WTC11 (cell line): Measurements from ENCODE around the gene MINDY1. TPM values are rescaled to one million over a fixed set of nuclear protein-coding genes. Genes with fewer than 3 reads are reported as not detected.

ENCODE experiments used
- ATAC-seq: fragments of 200-7000 bp; cut with Tn5 transposase; 2 replicates; pipeline ENCODE4 v1.10.0; 2021; ENCODE audit warnings: mild to moderate bottlenecking, moderate library complexity
- CTCF ChIA-PET: fragments of 300-600 bp; sonication (Branson Sonifier 250); formaldehyde crosslinking; loops from one replicate; lab custom pipeline; 2021; ENCODE audit warnings: antibody characterized with exemption; lab: Charles Lee
- POLR2A ChIA-PET: fragments of 350-600 bp; sonication (Branson Sonifier 250); formaldehyde crosslinking; loops from one replicate; lab custom pipeline; 2021; ENCODE audit warnings: antibody characterized with exemption; lab: Charles Lee
- DNase-seq: peaks from one replicate; pipeline ENCODE4 v3.0.0; 2021; ENCODE audit warnings: low spot score
- H3K27ac Mint-ChIP-seq: 2 replicates; pipeline ENCODE4 v1.8.0; 2021; ENCODE audit warnings: mixed read lengths
- H3K27me3 Mint-ChIP-seq: 2 replicates; pipeline ENCODE4 v1.8.0; 2021; ENCODE audit warnings: low read depth, mild to moderate bottlenecking, moderate library complexity, mixed read lengths
- H3K36me3 Mint-ChIP-seq: 2 replicates; pipeline ENCODE4 v1.8.0; 2021; ENCODE audit warnings: mixed read lengths
- H3K4me1 Mint-ChIP-seq: 2 replicates; pipeline ENCODE4 v1.8.0; 2022; ENCODE audit warnings: mixed read lengths
- H3K4me3 Mint-ChIP-seq: 2 replicates; pipeline ENCODE4 v1.8.0; 2021; ENCODE audit warnings: mild to moderate bottlenecking, moderate library complexity, mixed read lengths
- H3K9me3 Mint-ChIP-seq: 2 replicates; pipeline ENCODE4 v1.8.0; 2021; ENCODE audit warnings: mixed read lengths
- FOXK1 ChIP-seq: sonication (generic); formaldehyde crosslinking; IDR thresholded peaks from 2 replicates; pipeline ENCODE4 v1.8.0; 2022; ENCODE audit warnings: mild to moderate bottlenecking, moderate library complexity, missing genetic modification reagents
- GTF2I ChIP-seq: fragments of 250-450 bp; sonication (Bioruptor Pico); conservative IDR thresholded peaks from 2 replicates; pipeline ENCODE4 v1.4.0; 2021; ENCODE audit warnings: mild to moderate bottlenecking
- SMAD3 ChIP-seq: sonication (generic); formaldehyde crosslinking; IDR thresholded peaks from 2 replicates; pipeline ENCODE4 v1.8.0; 2022; ENCODE audit warnings: missing genetic modification reagents, mild to moderate bottlenecking, borderline replicate concordance
- TP53 ChIP-seq: sonication (generic); formaldehyde crosslinking; IDR thresholded peaks from 2 replicates; pipeline ENCODE4 v1.8.1; 2023; ENCODE audit warnings: mild to moderate bottlenecking, missing genetic modification reagents
- ZNF263 ChIP-seq: sonication (generic); formaldehyde crosslinking; IDR thresholded peaks from 2 replicates; pipeline ENCODE4 v1.8.1; 2022; ENCODE audit warnings: low read depth, mild to moderate bottlenecking, moderate library complexity, missing genetic modification reagents
- ZNF396 ChIP-seq: fragments of 250-450 bp; sonication (Bioruptor Pico); IDR thresholded peaks from 2 replicates; pipeline ENCODE4 v1.8.0; 2021; ENCODE audit warnings: mild to moderate bottlenecking, moderate library complexity, borderline replicate concordance
- total RNA-seq: library from RNA; stranded (reverse); gene quantifications from 3 replicates; pipeline ENCODE4 v1.2.3, GENCODE V29; 2021
- TF ChIP-seq, protein P1 (sequence below): sonication (generic); formaldehyde crosslinking; IDR thresholded peaks from 2 replicates; pipeline ENCODE4 v1.8.0; 2022; ENCODE audit warnings: missing genetic modification reagents
- TF ChIP-seq, protein P2 (sequence below): fragments of 250-450 bp; sonication (Bioruptor Pico); IDR thresholded peaks from 2 replicates; pipeline ENCODE4 v1.9.0; 2021; ENCODE audit warnings: mild to moderate bottlenecking, borderline replicate concordance
- TF ChIP-seq, protein P3 (sequence below): sonication (generic); formaldehyde crosslinking; conservative IDR thresholded peaks from 2 replicates; pipeline ENCODE4 v1.8.1; 2023; ENCODE audit warnings: mild to moderate bottlenecking, low read depth, missing genetic modification reagents, moderate library complexity
- TF ChIP-seq, protein P4 (sequence below): fragments of 250-450 bp; sonication (Bioruptor Pico); conservative IDR thresholded peaks from 2 replicates; pipeline ENCODE4 v1.9.0; 2021; ENCODE audit warnings: mild to moderate bottlenecking

MINDY1 gene
- total RNA-seq, 1 experiment from 2014 or later, result 10.1 TPM

DNA sequence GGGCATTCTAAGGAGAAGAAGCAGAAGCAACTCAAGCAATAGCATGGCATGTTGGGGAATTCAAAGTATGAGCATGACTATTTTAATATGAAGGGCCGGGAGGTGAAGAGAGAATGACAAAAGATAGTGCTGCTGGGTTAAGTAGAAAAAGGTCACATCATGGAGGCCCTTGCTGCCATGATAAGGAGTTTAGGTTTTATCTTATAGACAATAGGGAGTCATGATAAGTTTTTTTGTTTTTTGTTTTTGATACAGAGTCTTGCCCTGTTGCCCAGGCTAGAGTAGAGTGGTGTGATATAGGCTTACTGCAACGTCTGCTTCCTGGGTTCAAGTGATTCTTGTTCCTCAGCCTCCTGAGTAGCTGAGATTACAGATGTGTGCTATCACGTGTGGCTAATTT lies 32.8 kb upstream of the MINDY1 start (continued):
- no peak for TF ChIP-seq SMAD3 (CRISPR knock-in tag)
- no peak for TF ChIP-seq TP53 (CRISPR knock-in tag)

DNA sequence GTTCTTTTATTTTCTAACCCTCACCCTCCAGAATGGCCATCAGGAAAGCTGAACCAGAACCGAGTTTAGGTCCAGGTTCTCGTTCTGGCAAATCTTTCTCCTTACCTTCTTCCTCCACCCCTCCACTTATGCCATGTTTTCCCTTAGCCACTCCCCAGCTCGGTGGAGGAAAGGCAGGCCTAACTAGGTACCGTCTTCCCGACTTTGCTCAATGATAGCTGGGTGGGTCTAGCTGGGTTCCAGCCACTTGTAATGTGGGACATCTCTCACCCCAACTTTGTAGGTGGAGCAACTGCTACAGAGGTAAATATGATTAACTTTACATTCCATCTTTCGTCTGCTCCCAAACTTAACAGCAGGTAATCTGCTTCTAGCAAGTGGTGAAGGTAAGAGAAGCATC lies 30.3 kb upstream of the MINDY1 start:
- ATAC-seq (no peak), DNase-seq (no peak)
- ChIA-PET POLR2A (interaction anchor here (1.1 kb wide), 1 partner anchor 11 kb away, joined by 5 read pairs; no protein-coding TSS in a partner anchor), CTCF (interaction anchor here (0.6 to 2.2 kb wide), 8 partner anchors 11 to 822 kb away, joined by 3 to 16 read pairs (median 4); partner anchors contain the start of genes C1orf56, CDC42SE1, GABPB2 and MINDY1)
- H3K9me3 Mint-ChIP-seq, result no peaks in the 10 kb centered on the region
- TF ChIP-seq, protein P1, sequence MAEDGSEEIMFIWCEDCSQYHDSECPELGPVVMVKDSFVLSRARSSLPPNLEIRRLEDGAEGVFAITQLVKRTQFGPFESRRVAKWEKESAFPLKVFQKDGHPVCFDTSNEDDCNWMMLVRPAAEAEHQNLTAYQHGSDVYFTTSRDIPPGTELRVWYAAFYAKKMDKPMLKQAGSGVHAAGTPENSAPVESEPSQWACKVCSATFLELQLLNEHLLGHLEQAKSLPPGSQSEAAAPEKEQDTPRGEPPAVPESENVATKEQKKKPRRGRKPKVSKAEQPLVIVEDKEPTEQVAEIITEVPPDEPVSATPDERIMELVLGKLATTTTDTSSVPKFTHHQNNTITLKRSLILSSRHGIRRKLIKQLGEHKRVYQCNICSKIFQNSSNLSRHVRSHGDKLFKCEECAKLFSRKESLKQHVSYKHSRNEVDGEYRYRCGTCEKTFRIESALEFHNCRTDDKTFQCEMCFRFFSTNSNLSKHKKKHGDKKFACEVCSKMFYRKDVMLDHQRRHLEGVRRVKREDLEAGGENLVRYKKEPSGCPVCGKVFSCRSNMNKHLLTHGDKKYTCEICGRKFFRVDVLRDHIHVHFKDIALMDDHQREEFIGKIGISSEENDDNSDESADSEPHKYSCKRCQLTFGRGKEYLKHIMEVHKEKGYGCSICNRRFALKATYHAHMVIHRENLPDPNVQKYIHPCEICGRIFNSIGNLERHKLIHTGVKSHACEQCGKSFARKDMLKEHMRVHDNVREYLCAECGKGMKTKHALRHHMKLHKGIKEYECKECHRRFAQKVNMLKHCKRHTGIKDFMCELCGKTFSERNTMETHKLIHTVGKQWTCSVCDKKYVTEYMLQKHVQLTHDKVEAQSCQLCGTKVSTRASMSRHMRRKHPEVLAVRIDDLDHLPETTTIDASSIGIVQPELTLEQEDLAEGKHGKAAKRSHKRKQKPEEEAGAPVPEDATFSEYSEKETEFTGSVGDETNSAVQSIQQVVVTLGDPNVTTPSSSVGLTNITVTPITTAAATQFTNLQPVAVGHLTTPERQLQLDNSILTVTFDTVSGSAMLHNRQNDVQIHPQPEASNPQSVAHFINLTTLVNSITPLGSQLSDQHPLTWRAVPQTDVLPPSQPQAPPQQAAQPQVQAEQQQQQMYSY, result peak; percentile 30
- TF ChIP-seq, protein P2, sequence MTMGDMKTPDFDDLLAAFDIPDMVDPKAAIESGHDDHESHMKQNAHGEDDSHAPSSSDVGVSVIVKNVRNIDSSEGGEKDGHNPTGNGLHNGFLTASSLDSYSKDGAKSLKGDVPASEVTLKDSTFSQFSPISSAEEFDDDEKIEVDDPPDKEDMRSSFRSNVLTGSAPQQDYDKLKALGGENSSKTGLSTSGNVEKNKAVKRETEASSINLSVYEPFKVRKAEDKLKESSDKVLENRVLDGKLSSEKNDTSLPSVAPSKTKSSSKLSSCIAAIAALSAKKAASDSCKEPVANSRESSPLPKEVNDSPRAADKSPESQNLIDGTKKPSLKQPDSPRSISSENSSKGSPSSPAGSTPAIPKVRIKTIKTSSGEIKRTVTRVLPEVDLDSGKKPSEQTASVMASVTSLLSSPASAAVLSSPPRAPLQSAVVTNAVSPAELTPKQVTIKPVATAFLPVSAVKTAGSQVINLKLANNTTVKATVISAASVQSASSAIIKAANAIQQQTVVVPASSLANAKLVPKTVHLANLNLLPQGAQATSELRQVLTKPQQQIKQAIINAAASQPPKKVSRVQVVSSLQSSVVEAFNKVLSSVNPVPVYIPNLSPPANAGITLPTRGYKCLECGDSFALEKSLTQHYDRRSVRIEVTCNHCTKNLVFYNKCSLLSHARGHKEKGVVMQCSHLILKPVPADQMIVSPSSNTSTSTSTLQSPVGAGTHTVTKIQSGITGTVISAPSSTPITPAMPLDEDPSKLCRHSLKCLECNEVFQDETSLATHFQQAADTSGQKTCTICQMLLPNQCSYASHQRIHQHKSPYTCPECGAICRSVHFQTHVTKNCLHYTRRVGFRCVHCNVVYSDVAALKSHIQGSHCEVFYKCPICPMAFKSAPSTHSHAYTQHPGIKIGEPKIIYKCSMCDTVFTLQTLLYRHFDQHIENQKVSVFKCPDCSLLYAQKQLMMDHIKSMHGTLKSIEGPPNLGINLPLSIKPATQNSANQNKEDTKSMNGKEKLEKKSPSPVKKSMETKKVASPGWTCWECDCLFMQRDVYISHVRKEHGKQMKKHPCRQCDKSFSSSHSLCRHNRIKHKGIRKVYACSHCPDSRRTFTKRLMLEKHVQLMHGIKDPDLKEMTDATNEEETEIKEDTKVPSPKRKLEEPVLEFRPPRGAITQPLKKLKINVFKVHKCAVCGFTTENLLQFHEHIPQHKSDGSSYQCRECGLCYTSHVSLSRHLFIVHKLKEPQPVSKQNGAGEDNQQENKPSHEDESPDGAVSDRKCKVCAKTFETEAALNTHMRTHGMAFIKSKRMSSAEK (CRISPR knock-in tag), result no peak
- peak overlapping the region; percentile 93 for H3K27ac Mint-ChIP-seq
- H3K4me1 Mint-ChIP-seq, result peaks cover 16% of the 10 kb centered on the region
- peaks cover 17% of the 10 kb centered on the region for H3K36me3 Mint-ChIP-seq
- no peaks in the 10 kb centered on the region for H3K27me3 Mint-ChIP-seq
- 0 out of 2 replicates have a peak overlapping the region, but pooled peaks have one; percentile 5 for H3K4me3 Mint-ChIP-seq

DNA sequence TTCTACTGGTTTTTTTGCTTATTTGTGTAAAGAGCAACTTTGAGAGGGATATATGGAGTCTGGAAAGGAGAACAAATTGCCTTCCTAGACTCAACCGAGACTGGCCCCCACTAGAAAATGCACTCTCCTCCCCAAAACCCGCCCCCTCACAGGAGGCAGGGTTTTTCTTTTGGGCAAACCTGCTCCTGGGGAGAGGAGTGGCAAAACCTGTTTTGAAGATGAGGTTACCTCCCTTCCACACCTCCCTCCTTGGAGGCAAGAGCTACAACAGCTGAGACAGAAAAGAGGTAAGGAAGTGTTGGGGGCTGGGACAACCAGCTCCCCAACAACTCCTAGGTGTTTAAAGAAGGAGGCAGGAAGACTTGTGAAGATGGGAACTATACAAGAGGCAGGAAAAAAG lies 29.7 kb upstream of the MINDY1 start, which contains the start of gene BNIPL:
BNIPL (plus strand) TSS at position 231 of the 400 bp plus-strand sequence; CDS start at position 371, 140 bp downstream.
- Mint-ChIP-seq H3K9me3 (no peaks in the 10 kb centered on the region), H3K4me3 (peak within 1 kb of the TSS; percentile 51), H3K36me3 (peaks cover 20% of the 10 kb centered on the region), H3K27ac (peak within 1 kb of the TSS; percentile 93), H3K4me1 (peaks cover 16% of the 10 kb centered on the region), H3K27me3 (no peaks in the 10 kb centered on the region)
- no peak for TF ChIP-seq ZNF263 (CRISPR knock-in tag)
- TF ChIP-seq, protein P3, sequence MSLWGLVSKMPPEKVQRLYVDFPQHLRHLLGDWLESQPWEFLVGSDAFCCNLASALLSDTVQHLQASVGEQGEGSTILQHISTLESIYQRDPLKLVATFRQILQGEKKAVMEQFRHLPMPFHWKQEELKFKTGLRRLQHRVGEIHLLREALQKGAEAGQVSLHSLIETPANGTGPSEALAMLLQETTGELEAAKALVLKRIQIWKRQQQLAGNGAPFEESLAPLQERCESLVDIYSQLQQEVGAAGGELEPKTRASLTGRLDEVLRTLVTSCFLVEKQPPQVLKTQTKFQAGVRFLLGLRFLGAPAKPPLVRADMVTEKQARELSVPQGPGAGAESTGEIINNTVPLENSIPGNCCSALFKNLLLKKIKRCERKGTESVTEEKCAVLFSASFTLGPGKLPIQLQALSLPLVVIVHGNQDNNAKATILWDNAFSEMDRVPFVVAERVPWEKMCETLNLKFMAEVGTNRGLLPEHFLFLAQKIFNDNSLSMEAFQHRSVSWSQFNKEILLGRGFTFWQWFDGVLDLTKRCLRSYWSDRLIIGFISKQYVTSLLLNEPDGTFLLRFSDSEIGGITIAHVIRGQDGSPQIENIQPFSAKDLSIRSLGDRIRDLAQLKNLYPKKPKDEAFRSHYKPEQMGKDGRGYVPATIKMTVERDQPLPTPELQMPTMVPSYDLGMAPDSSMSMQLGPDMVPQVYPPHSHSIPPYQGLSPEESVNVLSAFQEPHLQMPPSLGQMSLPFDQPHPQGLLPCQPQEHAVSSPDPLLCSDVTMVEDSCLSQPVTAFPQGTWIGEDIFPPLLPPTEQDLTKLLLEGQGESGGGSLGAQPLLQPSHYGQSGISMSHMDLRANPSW (CRISPR knock-in tag), result no peak
- no peak for TF ChIP-seq GTF2I (CRISPR knock-in tag)
- no peak for TF ChIP-seq ZNF396 (CRISPR knock-in tag)
- TF ChIP-seq, protein P4, sequence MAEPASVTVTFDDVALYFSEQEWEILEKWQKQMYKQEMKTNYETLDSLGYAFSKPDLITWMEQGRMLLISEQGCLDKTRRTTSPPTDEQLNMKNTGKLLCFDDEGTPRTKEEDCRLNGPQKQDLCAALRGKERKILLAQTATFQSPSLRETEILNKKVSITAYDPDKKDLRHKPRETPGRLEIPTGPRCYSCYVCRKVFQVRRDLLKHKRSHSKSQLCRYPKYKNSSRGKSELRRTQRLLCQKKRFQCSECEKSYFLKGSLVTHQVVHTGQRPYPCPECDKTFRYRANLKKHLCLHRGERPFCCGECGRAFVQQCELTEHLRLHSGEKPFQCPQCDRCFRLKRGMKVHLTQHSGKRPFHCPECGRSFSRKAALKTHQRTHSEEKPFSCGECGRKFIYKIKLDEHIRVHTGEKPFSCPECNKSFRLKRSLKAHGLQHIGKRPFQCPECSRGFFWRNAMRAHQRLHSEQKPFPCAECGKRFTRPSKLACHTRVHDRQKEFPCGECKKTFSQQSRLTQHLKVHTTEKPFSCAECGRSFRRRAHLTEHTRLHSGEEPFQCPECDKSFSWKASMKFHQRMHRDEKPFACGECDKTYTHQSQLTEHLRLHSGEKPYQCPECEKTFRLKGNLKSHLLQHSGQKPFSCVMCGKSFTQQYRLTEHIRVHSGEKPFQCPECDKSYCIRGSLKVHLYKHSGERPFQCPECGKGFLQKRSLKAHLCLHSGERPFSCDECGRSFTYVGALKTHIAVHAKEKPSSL (CRISPR knock-in tag), result no peak
- no peak for TF ChIP-seq FOXK1 (CRISPR knock-in tag)
- POLR2A ChIA-PET, result interaction anchor here (1.1 kb wide), 1 partner anchor 12 kb away, joined by 5 read pairs; no protein-coding TSS in a partner anchor
- ATAC-seq (peak; percentile 69), DNase-seq (no peak)
- CTCF ChIA-PET, result interaction anchor here (0.8 to 2.2 kb wide), 5 partner anchors 11 to 35 kb away, joined by 3 to 16 read pairs (median 7); partner anchors contain the start of genes C1orf56, CDC42SE1, GABPB2 and MINDY1
